Right lobe of liver (tissue), 4 donors: ENCODE data around the gene DOCK3.

Experiments
- CTCF ChIP-seq, 4 donors: fragments of 200-600 bp in 3 of 4; fragments of 450-650 bp in 1 of 4; IDR thresholded peaks; one replicate each; pipeline versions ENCODE4 v1.5.1 to v1.8.0; 2016 to 2022; ENCODE audit warnings: antibody characterized with exemption in 4 of 4, mild to moderate bottlenecking in 2 of 4
- POLR2A ChIP-seq: fragments of 450-650 bp; IDR thresholded peaks from one replicate; pipeline ENCODE4 v1.6.1; 2017; ENCODE audit warnings: antibody characterized with exemption, mild to moderate bottlenecking
- donor health status: DM: no; HTN: no; CAD: no.
- donor health status: DM: no; HTN: no; CAD: no.
- donor health status: DM: no; HTN: yes; CAD: no.

- TF ChIP-seq CTCF (IDR thresholded peaks at IDR 0.05) (no peak), POLR2A (no peak)
Observed at GRCh38 chr3:50862221-50862620, 187.5 kb downstream of the DOCK3 start.
